Osteocyte (in vitro differentiated cells): ENCODE measurements around the gene SUB1. TPM values are rescaled to one million over a fixed set of nuclear protein-coding genes. Genes with fewer than 3 reads are reported as not detected.

Source experiments
- DNase-seq: peaks from one replicate; pipeline ENCODE4 v3.0.0; 2021; ENCODE audit warnings: mixed read lengths; ENCODE audit not compliant: unreplicated experiment; ENCODE audit errors: extremely low spot score
- H3K27ac Mint-ChIP-seq: one replicate; pipeline ENCODE4 v1.8.0; 2021; ENCODE audit warnings: mild to moderate bottlenecking, mixed read lengths; ENCODE audit not compliant: unreplicated experiment
- H3K27me3 Mint-ChIP-seq: one replicate; pipeline ENCODE4 v1.8.0; 2021; ENCODE audit warnings: mixed read lengths; ENCODE audit not compliant: unreplicated experiment
- H3K36me3 Mint-ChIP-seq: one replicate; pipeline ENCODE4 v1.8.0; 2021; ENCODE audit warnings: mixed read lengths; ENCODE audit not compliant: unreplicated experiment
- H3K4me1 Mint-ChIP-seq: one replicate; pipeline ENCODE4 v1.8.0; 2021; ENCODE audit warnings: mixed read lengths; ENCODE audit not compliant: unreplicated experiment
- H3K4me3 Mint-ChIP-seq: one replicate; pipeline ENCODE4 v1.8.0; 2021; ENCODE audit warnings: mild to moderate bottlenecking, moderate library complexity, mixed read lengths; ENCODE audit not compliant: unreplicated experiment
- H3K9me3 Mint-ChIP-seq: one replicate; pipeline ENCODE4 v1.8.0; 2021; ENCODE audit warnings: mixed read lengths; ENCODE audit not compliant: unreplicated experiment
- CTCF ChIP-seq: fragments of 200-600 bp; sonication (generic); IDR thresholded peaks from 2 replicates; pipeline ENCODE4 v1.5.0; 2021; ENCODE audit warnings: antibody characterized with exemption, mild to moderate bottlenecking, moderate library complexity
- total RNA-seq: library from RNA; stranded (reverse); gene quantifications from 2 replicates; pipeline ENCODE4 v1.2.1, GENCODE V29; 2021

Gene SUB1
- total RNA-seq, 1 donor from 2014 or later, result 191 TPM

- DNase-seq, result no peak
- H3K4me1 Mint-ChIP-seq, result peaks cover 9% of the 10 kb centered on the region
- no peaks in the 10 kb centered on the region for H3K36me3 Mint-ChIP-seq
- H3K27ac Mint-ChIP-seq, result no peak overlapping the region
- H3K4me3 Mint-ChIP-seq, result no peak overlapping the region
- H3K9me3 Mint-ChIP-seq, result no peaks in the 10 kb centered on the region
- H3K27me3 Mint-ChIP-seq, result peaks cover 15% of the 10 kb centered on the region
- no peak for TF ChIP-seq CTCF
These were observed 6.6 kb upstream of the SUB1 start for GRCh38 chr5:32578764-32579163.

- H3K4me3 Mint-ChIP-seq, result no peak overlapping the region
- H3K36me3 Mint-ChIP-seq, result no peaks in the 10 kb centered on the region
- H3K27ac Mint-ChIP-seq, result no peak overlapping the region
- peaks cover 10% of the 10 kb centered on the region for H3K27me3 Mint-ChIP-seq
- H3K4me1 Mint-ChIP-seq, result peaks cover 17% of the 10 kb centered on the region
- no peaks in the 10 kb centered on the region for H3K9me3 Mint-ChIP-seq
- DNase-seq, result no peak
- TF ChIP-seq CTCF, result no peak
These were observed 4.2 kb upstream of the SUB1 start for GRCh38 chr5:32581010-32581785.

- H3K27me3 Mint-ChIP-seq, result no peaks in the 10 kb centered on the region
- peaks cover 38% of the 10 kb centered on the region for H3K4me1 Mint-ChIP-seq
- H3K27ac Mint-ChIP-seq, result no peak overlapping the region
- H3K36me3 Mint-ChIP-seq, result no peaks in the 10 kb centered on the region
- H3K4me3 Mint-ChIP-seq, result no peak overlapping the region
- TF ChIP-seq CTCF, result no peak
- DNase-seq, result no peak
- no peaks in the 10 kb centered on the region for H3K9me3 Mint-ChIP-seq
These were observed 1.6 kb upstream of the SUB1 start for GRCh38 chr5:32583582-32584232.

- Mint-ChIP-seq H3K9me3 (no peaks in the 10 kb centered on the region), H3K4me3 (no peak overlapping the region), H3K4me1 (peaks cover 42% of the 10 kb centered on the region), H3K36me3 (peaks cover 2% of the 10 kb centered on the region), H3K27ac (no peak overlapping the region), H3K27me3 (no peaks in the 10 kb centered on the region)
- no peak for TF ChIP-seq CTCF
- DNase-seq, result no peak
These were observed 711 bp upstream of the SUB1 start for GRCh38 chr5:32584646-32585045.

- H3K9me3 Mint-ChIP-seq, result no peaks in the 10 kb centered on the region
- DNase-seq, result no peak
- no peaks in the 10 kb centered on the region for H3K27me3 Mint-ChIP-seq
- H3K27ac Mint-ChIP-seq, result peak overlapping the region; percentile 94
- peak overlapping the region; percentile 97 for H3K4me3 Mint-ChIP-seq
- peaks cover 45% of the 10 kb centered on the region for H3K4me1 Mint-ChIP-seq
- TF ChIP-seq CTCF, result no peak
- H3K36me3 Mint-ChIP-seq, result peaks cover 2% of the 10 kb centered on the region
These were observed 273 bp upstream of the SUB1 start for GRCh38 chr5:32585122-32585445.
